Right lobe of liver (tissue), 6 donors: ENCODE data around the gene PCSK2. TPM values are rescaled to one million over a fixed set of nuclear protein-coding genes. Genes with fewer than 3 reads are reported as not detected.

ENCODE experiments used
- ATAC-seq, 4 donors: fragments of 200-7000 bp; cut with Tn5 transposase; one replicate each; pipeline ENCODE4 v1.9.1; 2020; ENCODE audit warnings: mild to moderate bottlenecking in 4 of 4, moderate library complexity in 4 of 4
- DNase-seq, 3 donors: peaks; one replicate each; pipeline ENCODE4 v3.0.0-alpha.2; 2020
- H3K27ac ChIP-seq, 3 donors: fragments of 200-600 bp; one replicate each; pipeline ENCODE4 v1.8.0; 2022
- H3K27me3 ChIP-seq, 2 donors: fragments of 200-600 bp; one replicate each; pipeline ENCODE4 v1.8.0; 2022
- H3K36me3 ChIP-seq, 4 donors: fragments of 200-600 bp; sonication (generic) in 1 of 4; one replicate each; pipeline versions ENCODE4 v1.5.1 to v1.8.0; 2017 to 2022; ENCODE audit warnings: control low read depth in 1 of 4
- H3K4me1 ChIP-seq, 4 donors: fragments of 200-600 bp; sonication (generic) in 1 of 4; one replicate each; pipeline versions ENCODE4 v1.5.1 to v1.8.0; 2017 to 2022; ENCODE audit warnings: control low read depth in 1 of 4
- H3K4me3 ChIP-seq, 3 donors: fragments of 200-600 bp; one replicate each; pipeline ENCODE4 v1.8.0; 2022
- H3K9me3 ChIP-seq, 4 donors: fragments of 200-600 bp; sonication (generic) in 1 of 4; one replicate each; pipeline versions ENCODE4 v1.5.1 to v1.8.0; 2017 to 2022; ENCODE audit warnings: control low read depth in 1 of 4
- CTCF ChIP-seq, 4 donors: fragments of 200-600 bp in 3 of 4; fragments of 450-650 bp in 1 of 4; IDR thresholded peaks; one replicate each; pipeline versions ENCODE4 v1.5.1 to v1.8.0; 2016 to 2022; ENCODE audit warnings: antibody characterized with exemption in 4 of 4, mild to moderate bottlenecking in 2 of 4
- POLR2A ChIP-seq: fragments of 450-650 bp; IDR thresholded peaks from one replicate; pipeline ENCODE4 v1.6.1; 2017; ENCODE audit warnings: antibody characterized with exemption, mild to moderate bottlenecking
- WGBS: methylation state at CpG from one replicate; pipeline ENCODE4 v1.1.6; 2018; ENCODE audit warnings: low coverage, low lambda C conversion rate; ENCODE audit not compliant: insufficient coverage; ENCODE audit errors: missing lambda C conversion rate; 5-methylcytosine and 5-hydroxymethylcytosine counted together
- intact Hi-C, 2 donors: fragments of 100-400 bp; cut with DNase I; formaldehyde crosslinking; loops; one replicate each; pipeline versions ENCODE4 v1.11.2 to v1.14.1; 2022
- total RNA-seq, 6 experiments: library from RNA; depleted of rRNA in 2 of 6; stranded (reverse); fragments of >200 nt in 2 of 6; fragmentation: NEBNext Ultra II Directional in 3 of 6; extraction: Animal tissue kit (Norgen Biotek cat#: 25700) in 3 of 6; gene quantifications; one replicate each; pipeline versions ENCODE4 v1.1.0 to v1.2.4, GENCODE V29; 2016 to 2023
- donor health status: DM: no; HTN: yes; CAD: no.
- donor health status: DM: no; HTN: no; CAD: no.
- donor health status: DM: no; HTN: no; CAD: no.
- donor health status: DM: no; HTN: yes; CAD: no.
- donor health status: DM: no; HTN: yes; CAD: no.

The PCSK2 gene
- total RNA-seq, 6 experiments from 2014 or later, result 0.04 to 0.13 TPM; not detected in 4

DNA sequence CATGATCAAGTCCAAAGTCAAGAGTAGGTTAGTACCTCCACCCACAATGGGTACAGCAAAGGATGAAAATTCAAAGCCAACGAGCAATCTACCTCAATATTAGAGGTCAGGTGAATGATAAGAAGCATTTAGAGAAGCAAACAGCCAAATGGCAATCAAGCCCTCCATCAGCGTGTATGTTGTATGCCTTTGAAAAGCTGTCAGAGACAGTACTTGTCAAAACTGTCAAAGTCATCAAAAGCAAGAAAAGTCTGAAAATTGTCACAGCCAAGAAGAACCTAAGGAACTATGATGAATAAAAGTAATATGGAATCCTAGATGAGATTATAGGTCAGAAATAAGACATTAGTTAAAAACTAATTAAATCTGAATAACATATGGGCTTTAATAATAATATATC is 99.3 kb downstream of the PCSK2 start:
- ATAC-seq (no peak), DNase-seq (no peak)
- Histone ChIP-seq H3K4me3 (no peak overlapping the region), H3K27ac (no peak overlapping the region), H3K4me1 (no peaks in the 10 kb centered on the region), H3K27me3 (peaks cover 0 to 8% of the 10 kb centered on the region in 2 donors), H3K36me3 (no peaks in the 10 kb centered on the region), H3K9me3 (no peaks in the 10 kb centered on the region)
- 47% methylated on average over 2 of the region's 2 CpGs for WGBS
- intact Hi-C loops, result no loop called here
- TF ChIP-seq CTCF (IDR thresholded peaks at IDR 0.05), result no peak
- TF ChIP-seq POLR2A, result no peak

- H3K36me3 ChIP-seq, result no peaks in the 10 kb centered on the region
- ATAC-seq (no peak), DNase-seq (no peak)
- no peak overlapping the region for H3K27ac ChIP-seq
- intact Hi-C loops, result no loop called here
- H3K4me3 ChIP-seq, result no peak overlapping the region
- 20% methylated on average over 28 of the region's 28 CpGs for WGBS
- no peaks in the 10 kb centered on the region for H3K9me3 ChIP-seq
- H3K27me3 ChIP-seq, result peaks cover 0 to 8% of the 10 kb centered on the region in 2 donors
- TF ChIP-seq CTCF (IDR thresholded peaks at IDR 0.05) (no peak), POLR2A (no peak)
- H3K4me1 ChIP-seq, result no peaks in the 10 kb centered on the region
These were observed 100.6 kb downstream of the PCSK2 start for GRCh38 chr20:17327185-17328148.

DNA sequence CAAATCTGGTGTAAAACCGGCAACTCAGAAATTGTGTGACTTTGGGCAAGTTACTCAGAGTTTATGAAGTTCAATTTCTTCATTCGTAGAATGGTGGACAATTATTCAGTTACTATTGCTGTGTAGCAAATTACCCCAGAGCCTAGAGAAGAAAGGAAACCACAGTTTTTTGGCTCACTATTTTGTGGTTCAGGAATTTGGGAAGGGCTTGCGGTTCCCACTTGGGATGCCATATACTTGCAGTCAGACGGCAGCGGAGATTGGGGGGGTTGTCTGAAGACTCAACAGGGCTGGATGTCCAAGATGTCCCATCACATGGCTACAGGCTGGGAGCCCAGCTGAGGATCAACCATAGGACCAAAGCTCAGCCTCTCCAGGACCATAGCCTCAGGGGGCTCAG is 108.1 kb downstream of the PCSK2 start:
- Histone ChIP-seq H3K27me3 (no peaks in the 10 kb centered on the region), H3K9me3 (no peaks in the 10 kb centered on the region), H3K4me3 (no peak overlapping the region), H3K36me3 (no peaks in the 10 kb centered on the region), H3K4me1 (no peaks in the 10 kb centered on the region), H3K27ac (no peak overlapping the region)
- ATAC-seq, result no peak
- TF ChIP-seq CTCF (IDR thresholded peaks at IDR 0.05) (no peak), POLR2A (no peak)
- no peak for DNase-seq
- intact Hi-C loops, result no loop called here
- WGBS, result 62% methylated on average over 4 of the region's 5 CpGs

- Histone ChIP-seq H3K27me3 (no peaks in the 10 kb centered on the region), H3K4me3 (no peak overlapping the region), H3K36me3 (no peaks in the 10 kb centered on the region), H3K27ac (no peak overlapping the region), H3K9me3 (no peaks in the 10 kb centered on the region), H3K4me1 (no peaks in the 10 kb centered on the region)
- ATAC-seq (no peak), DNase-seq (no peak)
- WGBS, result 44% methylated on average over 6 of the region's 6 CpGs
- TF ChIP-seq POLR2A (no peak), CTCF (IDR thresholded peaks at IDR 0.05) (no peak)
- intact Hi-C loops, result no loop called here
These were observed 112.2 kb downstream of the PCSK2 start for GRCh38 chr20:17339000-17339399.
